NB4 (cell line): ENCODE results near the gene SLC25A4.

Experiments used
- DNase-seq: peaks from one replicate; pipeline ENCODE4 v3.0.0; 2010; ENCODE audit warnings: low read depth
- H3K4me3 ChIP-seq: one replicate; pipeline ENCODE4 v1.5.1; 2011; ENCODE audit warnings: mild to moderate bottlenecking, low read depth, low read length, moderate library complexity
- CTCF ChIP-seq: IDR thresholded peaks from one replicate; pipeline ENCODE4 v1.5.1; 2012; ENCODE audit warnings: low read depth, low read length
- MYC ChIP-seq: IDR thresholded peaks from 2 replicates; pipeline ENCODE4 v1.6.1; 2011; ENCODE audit warnings: low read depth, low read length
- POLR2A ChIP-seq: IDR thresholded peaks from 2 replicates; pipeline ENCODE4 v1.6.1; 2011; ENCODE audit warnings: mild to moderate bottlenecking; ENCODE audit not compliant: insufficient read length; ENCODE audit errors: extremely low read depth
- TF ChIP-seq, protein P1 (sequence below): IDR thresholded peaks from 2 replicates; pipeline ENCODE4 v1.6.1; 2011; ENCODE audit warnings: low read depth, low read length

Gene SLC25A4

GRCh38 chr4:185145572-185145971 lies 2.5 kb downstream of the SLC25A4 start:
- H3K4me3 ChIP-seq, result no peak overlapping the region
- TF ChIP-seq CTCF (no peak), POLR2A (no peak), MYC (no peak)
- TF ChIP-seq, protein P1, sequence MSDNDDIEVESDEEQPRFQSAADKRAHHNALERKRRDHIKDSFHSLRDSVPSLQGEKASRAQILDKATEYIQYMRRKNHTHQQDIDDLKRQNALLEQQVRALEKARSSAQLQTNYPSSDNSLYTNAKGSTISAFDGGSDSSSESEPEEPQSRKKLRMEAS, result no peak
- DNase-seq, result no peak

DNA sequence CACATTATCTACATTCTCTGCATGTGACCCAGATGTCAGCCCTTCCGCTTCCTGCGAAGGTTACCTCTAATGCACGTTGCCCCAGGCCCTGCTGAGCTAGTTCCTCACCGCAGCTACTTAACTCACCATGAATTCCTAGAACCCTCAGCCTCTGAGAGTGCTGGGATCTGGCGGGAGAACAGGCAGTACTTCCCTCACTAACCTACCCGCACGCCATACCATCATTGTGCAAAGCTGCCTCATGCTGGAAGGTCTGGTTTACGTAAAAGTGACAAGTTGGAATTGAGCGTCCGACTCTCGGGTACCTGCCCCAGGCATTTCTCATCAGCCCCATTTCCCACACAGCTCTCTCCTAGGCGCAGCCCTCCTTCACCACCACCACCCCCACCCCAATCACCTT lies 6.3 kb downstream of the SLC25A4 start:
- no peak for TF ChIP-seq CTCF
- TF ChIP-seq MYC, result no peak
- TF ChIP-seq, protein P1, result no peak
- TF ChIP-seq POLR2A, result no peak
- DNase-seq, result no peak

DNA sequence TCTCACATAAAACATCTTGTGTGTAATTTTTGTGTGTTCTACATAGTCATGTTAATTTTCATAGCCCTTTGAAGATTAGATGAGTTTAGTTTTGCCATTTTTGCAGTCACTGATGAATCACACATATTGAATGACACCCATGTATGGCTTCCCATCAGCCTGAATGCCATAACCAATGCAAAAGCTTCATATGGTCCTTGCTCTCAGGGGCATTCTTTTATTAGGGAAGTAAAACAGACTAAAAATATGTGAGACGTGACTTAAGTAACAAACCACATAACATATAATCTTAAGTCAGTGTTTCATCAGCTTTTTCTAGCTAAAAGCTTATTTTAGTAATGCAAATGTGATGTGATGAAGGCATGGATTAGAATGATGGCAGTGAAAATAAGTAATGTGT lies 8.2 kb downstream of the SLC25A4 start:
- TF ChIP-seq, protein P1, result no peak
- TF ChIP-seq MYC (no peak), CTCF (no peak), POLR2A (no peak)
- DNase-seq, result no peak
- no peak overlapping the region for H3K4me3 ChIP-seq

More for the DNA sequence above, 6.3 kb downstream of the SLC25A4 start:
- H3K4me3 ChIP-seq, result no peak overlapping the region

- peak; percentile 71 for DNase-seq
- no peak overlapping the region for H3K4me3 ChIP-seq
- TF ChIP-seq MYC (no peak), CTCF (no peak), POLR2A (no peak)
- TF ChIP-seq, protein P1, result no peak
These were observed 22.6 kb downstream of the SLC25A4 start for GRCh38 chr4:185165605-185166063.

DNA sequence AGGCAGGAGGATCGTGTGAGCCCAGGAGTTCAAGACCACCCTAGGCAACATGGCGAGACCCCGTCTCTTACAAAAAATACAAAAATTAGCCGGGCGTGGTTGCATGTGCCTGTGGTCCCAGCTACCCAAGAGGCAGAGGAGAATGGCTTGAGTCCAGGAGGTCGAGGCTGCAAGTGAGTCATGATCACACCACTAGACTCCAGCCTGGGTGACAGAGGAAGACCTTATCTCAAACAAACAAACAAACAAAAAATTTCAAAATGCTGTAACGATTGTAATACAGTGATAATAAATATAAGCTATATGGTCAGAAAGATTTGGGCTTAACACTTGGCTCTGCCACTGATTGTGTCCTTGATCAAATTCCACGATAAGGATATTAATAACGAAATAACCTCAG lies 24.2 kb downstream of the SLC25A4 start:
- H3K4me3 ChIP-seq, result no peak overlapping the region
- TF ChIP-seq, protein P1, result no peak
- TF ChIP-seq MYC (no peak), CTCF (no peak), POLR2A (no peak)
- no peak for DNase-seq
